Cardiac fibroblast (primary cell): ENCODE data around the gene XCL1.

Experiments
- DNase-seq, 2 donors: peaks; one replicate each; pipeline versions ENCODE4 v3.0.0 to v3.0.0-alpha.2; 2010; ENCODE audit warnings: low read depth in 2 of 2
- H3K4me3 ChIP-seq, 2 donors: replicated peaks in 1 of 2; 1 replicate in 1 of 2; 2 replicates in 1 of 2; pipeline ENCODE4 v1.5.1; 2011; ENCODE audit warnings: low read depth in 2 of 2, low read length in 2 of 2, mild to moderate bottlenecking in 2 of 2, moderate library complexity in 1 of 2
- CTCF ChIP-seq: IDR thresholded peaks from one replicate; pipeline ENCODE4 v1.5.1; 2011; ENCODE audit warnings: low read depth, mild to moderate bottlenecking, low read length, inconsistent platforms

Gene XCL1

GRCh38 chr1:168615965-168616364 is 39.6 kb downstream of the XCL1 start:
- DNase-seq: no peak
- no peak for TF ChIP-seq CTCF
- H3K4me3 ChIP-seq: no peak overlapping the region

DNA sequence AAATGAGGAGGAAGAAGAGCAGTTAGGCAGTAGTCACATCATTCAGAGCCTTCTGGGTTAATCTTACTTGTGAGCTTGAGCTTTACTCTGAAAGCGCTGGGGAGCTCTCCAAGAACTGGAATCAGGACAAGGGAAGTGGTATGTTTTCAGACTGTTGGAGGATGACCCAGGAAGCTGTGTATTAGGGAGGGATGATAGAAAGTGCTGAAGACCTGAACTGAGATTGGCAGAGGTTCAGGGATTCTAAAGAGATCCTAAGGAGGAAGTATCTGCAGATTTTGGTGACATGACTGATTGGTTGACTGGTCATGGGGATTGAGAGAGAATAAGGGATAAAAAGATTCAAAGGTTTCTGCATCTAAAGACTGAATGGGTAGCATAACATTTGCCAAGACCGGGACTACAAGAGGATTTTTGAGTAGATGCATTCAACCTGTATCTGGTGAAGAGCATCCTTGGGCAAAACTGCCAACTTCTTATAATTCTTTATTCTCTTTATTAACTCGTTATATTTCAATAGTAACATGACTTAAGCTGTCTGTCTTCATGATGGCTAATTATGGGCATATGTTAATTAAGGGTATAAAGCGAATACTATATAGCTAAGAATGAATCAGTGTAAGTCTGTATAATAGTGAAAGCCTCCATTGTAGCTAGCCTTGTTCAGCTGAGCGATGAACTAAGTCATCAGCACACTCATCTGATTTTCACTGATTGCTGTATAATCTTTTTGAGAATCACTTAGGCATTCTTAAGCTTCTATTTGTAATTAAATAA is 41.8 kb downstream of the XCL1 start:
- no peak for DNase-seq
- no peak overlapping the region for H3K4me3 ChIP-seq
- no peak for TF ChIP-seq CTCF

DNA sequence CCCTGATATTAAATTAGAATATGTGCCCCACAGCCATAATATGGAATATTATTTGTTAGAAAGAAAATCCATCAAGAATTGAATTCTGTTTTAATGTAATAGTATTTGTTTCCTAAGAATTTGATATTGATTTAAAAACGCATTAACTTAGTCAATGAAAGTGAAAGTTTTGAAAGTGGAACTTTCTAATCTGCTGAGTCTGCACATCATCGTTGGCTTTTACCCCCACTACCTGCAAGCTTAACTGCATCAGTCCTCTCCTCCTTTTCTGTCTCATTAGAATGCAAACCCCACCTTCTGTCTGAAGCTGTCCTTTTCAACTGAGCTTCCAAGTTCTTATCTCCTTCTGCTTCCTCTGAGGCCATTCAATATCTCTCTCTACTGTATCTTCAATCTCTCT is 42.5 kb downstream of the XCL1 start:
- no peak overlapping the region for H3K4me3 ChIP-seq
- no peak for DNase-seq
- TF ChIP-seq CTCF: no peak

DNA sequence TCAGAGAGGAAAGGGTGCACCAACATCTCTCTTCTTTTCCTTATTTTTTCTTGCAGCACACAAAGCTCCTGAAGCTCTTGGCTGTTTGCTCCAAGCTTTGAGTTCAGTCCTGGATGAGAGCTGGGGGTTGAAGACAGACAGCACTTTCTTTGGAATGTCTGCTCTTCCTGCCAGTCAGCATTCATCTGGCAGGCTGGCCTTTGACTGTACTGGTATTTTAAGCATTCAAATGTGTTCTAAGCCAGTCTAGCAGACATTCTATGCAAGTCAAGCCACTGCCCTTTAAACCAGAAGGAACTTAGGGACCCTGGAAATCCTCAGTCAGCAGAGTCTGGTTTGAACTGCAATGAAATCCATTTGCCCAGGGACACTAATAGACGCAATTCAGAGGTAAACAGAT is 45.0 kb downstream of the XCL1 start:
- H3K4me3 ChIP-seq: no peak overlapping the region
- peak; percentile 16 to 57 for DNase-seq
- no peak for TF ChIP-seq CTCF

DNA sequence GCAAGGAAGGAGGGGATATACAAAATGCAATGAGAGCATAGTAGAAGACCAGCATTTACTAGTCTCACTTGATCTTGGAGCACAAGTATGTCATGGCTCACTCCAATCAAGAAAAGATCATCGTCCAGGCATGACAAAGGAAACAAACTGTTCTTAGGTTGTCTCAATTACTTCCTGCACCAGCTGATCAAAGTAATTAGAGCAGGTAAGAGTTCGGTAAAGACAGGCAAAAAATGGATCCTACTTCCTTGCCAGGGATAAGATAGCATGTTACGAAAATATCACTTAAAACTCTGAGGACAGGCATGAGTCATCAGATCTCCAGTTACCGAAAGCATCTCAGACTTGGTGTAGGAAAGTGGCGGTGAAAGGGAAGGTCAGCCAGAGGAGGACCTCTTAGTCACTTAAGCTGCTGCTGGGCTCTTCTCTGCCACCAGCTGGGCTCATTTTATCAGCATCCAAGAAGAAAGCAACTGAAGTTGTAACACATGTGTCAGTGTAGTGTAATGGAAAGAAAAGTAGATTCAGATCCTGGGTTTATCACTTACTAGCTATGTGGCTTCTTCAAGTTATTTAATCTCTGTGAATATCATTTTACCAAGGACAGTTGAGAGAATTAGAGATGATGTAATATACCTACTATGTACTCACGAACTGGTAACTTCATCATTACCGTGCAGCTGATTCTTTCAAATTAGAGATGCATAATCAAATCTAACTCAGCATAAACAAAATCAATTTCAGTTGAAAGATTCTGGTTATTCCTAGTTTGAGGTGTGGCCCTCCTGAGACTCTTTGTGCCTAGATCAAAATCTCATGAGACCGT is 46.8 kb downstream of the XCL1 start:
- DNase-seq: peak; percentile 69 to 77
- H3K4me3 ChIP-seq: no peak overlapping the region
- no peak for TF ChIP-seq CTCF

GRCh38 chr1:168623831-168624230 is 47.4 kb downstream of the XCL1 start:
- DNase-seq: no peak
- TF ChIP-seq CTCF: no peak
- no peak overlapping the region for H3K4me3 ChIP-seq
